Measurements from ENCODE around the gene SYMPK.
"Not testable (repeated sequence)": the region's sequence is repeated elsewhere in the genome, so short reads cannot be mapped to it uniquely, and the experiment has no call there.

Gene SYMPK

DNA sequence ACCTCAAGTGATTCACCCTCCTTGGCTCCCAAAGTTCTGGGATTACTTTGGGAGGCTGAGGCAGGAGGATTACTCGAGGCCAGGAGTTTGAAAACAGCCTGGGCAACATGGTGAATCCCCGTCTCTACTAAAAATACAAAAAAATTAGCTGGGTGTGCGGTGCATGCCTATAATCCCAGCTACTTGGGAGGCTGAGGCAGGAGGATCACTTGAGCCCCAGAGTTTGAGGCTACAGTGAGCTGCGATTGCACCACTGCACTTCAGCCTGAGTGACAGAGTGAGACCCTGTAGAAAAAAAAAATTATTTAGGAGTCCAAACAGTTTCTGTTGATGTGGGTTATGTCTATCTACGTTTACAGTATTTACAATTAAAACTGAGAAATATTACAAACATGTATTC is 7.9 kb upstream of the SYMPK start:
- in situ Hi-C loops (cut with MboI; ENCODE audit: low sequenced_read_pairs) = no loop called here

DNA sequence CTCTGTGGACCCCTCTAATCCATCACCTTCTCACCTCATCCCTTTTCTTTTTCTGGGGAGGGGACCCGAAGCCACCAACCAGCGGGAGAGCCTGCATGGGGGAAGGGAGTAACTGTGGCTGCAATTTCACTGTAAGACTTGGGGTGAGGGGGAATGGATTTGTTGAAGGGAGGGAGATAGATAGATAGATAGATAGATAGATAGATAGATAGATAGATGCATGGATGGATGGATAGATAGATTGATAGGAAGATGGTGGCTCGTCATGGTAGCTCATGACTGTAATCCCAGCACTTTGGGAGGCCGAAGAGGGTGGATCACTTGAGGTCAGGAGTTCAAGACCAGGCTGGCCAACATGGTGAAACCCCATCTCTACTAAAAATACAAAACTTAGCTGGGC is 4.3 kb upstream of the SYMPK start:
- in situ Hi-C loops (cut with MboI; ENCODE audit: low sequenced_read_pairs) = not testable (repeated sequence)

DNA sequence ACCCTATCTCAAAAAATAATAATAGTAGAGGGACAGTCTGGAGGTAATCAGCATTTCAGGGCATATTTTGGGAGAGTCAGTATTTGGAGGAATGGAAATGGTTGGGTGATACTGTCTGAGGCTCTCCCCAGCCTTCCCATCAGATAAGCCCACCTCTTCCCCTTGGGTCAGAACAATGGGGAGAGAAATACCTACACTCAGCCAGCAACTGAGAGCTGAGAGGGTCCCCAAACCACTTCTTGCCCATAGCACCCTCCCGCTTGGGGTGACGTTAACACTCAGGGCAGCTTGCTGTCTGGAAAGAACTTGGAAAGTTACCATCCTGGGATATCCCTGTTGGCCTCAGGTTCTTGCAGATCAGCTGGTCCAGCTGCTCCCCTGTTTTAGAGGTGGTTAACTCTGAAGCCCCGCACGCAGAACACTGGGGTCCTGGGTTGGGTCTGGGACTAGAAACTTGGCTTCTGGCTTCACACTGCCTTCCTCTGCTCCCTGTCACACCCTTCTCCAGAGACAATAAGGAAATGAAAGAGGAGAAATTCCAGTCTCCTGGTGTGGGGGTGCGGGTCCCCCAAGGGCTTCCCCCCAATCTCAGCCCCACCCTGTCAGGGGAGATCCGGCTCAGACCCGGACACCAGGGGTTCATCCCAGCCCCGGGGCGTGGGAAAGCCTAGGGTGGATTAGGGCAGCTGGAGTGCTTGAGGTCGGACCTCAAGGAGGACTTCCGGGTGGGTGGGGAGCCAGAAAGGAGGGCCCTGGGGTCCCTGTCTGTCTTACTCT is 3.6 kb upstream of the SYMPK start:
- in situ Hi-C loops (cut with MboI; ENCODE audit: low sequenced_read_pairs) = no loop called here

DNA sequence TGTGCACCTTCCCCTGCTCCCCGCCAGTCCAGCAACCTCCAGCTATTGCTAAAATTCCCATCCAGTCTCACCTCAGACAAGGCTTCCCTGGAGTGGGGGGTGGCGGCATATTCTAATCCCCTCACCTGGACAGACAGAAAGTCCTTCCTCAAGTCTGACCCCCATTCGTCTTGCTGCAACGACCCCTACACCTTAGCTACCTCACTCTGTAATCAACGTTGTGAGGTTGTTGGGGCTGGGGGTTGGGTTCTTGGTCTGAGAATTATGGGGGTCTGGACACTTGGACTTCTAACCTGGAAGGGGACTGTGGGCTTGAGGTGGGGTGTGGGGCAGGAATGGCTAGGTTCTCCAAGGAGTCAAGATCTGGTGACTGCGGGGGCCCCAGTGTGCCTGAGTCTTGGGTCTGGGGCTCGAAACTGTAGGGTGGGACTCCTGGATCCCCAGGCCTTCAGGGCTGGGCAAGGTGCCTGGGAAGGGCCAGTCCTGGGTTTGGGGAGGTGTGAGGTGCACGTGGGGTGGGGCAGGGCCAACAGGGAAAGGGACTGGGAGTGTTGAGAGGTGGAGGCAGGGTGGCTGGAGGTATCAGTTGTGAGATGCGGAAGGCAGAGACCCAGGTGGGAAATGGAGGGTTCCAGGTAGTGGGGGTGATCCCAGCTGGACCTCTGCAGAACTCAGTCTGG is 2.5 kb upstream of the SYMPK start:
- in situ Hi-C loops (cut with MboI; ENCODE audit: low sequenced_read_pairs) = no loop called here

DNA sequence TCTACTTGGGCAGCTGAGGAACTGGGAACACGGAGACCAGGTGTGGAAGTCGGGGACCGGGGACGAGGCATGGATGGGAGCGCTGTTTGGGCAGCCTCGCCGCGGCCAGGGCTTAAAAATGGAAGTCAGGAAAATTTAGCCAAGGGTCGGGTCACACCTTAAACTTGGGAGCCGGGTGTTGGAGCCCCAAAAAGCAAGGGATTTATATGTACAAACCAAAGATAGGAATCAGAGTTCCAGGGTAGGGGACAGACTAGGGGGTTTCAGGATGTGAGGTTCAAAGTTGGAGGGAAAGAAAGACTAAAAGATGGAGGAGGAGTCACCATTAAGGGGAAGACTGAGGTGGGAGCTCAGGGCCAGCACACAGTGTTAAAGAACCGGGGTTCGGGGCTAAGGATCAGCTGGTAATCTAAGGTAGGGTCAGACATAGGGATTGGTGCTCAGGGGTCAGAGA is 1.7 kb upstream of the SYMPK start:
- in situ Hi-C loops (cut with MboI; ENCODE audit: low sequenced_read_pairs) = no loop called here

DNA sequence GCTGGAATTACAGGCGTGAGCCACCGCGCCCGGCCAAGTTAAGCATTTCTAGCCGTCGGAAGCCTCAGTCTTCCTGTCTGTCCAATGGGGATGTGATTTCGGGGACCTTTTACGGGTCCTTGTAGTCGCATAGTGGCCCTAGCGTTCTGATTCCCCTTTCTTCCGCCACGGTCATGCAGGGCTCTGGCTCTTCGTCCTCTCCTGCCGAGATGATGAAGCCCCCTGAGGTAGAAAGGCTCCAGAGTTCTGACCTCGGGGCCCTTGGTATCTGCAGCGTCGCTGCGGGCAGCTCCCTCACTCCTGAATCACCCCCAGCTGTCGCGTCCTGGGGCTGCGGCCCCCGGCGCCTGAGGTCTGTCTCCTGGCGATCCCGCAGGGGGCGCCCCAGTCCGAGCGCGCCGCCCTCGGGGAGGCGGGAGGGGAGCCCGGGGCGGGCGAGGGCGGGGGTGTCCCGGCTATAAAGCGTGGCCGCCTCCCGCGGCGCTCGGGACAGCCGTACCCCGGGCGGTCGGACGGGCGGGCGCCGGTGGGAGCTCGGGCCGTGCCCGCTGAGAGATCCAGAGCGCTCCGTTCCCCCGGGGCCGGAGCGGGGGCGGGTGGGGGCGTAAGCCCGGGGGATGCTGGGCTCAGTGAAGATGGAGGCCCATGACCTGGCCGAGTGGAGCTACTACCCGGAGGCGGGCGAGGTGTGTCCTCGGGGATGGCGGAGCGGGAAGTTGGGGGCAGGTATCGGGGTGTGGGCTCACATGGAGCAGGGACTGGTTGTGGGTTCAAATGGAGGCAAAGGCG is 1.1 kb upstream of the SYMPK start, which contains the start of gene FOXA3:
Gene FOXA3, plus strand, starts transcription at position 487 of the 789 bp plus-strand sequence. Its CDS starts 131 bp downstream, at position 618.
- in situ Hi-C loops (cut with MboI; ENCODE audit: low sequenced_read_pairs) = no loop called here

DNA sequence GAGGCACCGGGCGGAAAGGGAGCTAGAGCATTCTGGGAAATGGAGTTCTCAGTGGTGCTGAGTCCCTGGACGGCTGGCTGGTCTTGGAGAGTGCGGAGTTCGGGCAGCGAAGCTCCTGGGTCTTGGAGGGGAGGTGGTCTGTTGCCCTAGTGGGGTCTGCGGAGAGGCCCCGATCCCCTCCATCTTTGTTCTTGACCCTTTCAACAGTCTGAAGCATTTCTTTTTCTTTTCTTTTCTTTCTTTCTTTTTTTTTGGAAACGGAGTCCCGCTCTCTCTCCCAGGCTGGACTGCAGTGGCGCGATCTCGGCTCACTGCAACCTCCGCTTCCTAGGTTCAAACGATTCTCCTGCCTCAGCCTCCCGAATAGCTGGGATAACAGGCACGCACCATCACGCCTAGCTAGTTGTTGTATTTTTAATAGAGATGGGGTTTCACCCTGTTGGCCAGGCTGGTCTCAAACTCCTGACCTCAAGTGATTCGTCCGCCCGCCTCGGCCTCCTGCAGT is 440 bp upstream of the SYMPK start:
- in situ Hi-C loops (cut with MboI; ENCODE audit: low sequenced_read_pairs) = no loop called here

DNA sequence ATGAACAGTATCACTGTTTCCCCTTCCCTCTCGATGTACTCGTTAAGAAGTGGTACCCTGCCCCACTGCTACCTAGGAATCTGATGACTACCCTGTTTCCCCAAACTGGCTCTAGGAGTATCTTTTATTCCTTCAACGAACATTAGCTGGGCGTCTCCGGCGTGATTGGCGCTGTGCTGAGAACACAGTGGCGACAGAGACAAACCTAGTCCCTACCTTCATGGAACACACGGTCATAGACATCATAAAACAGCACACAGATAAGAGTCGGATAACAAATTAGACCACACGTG is 730 bp downstream of the SYMPK start:
- in situ Hi-C loops (cut with MboI; ENCODE audit: low sequenced_read_pairs) = no loop called here

DNA sequence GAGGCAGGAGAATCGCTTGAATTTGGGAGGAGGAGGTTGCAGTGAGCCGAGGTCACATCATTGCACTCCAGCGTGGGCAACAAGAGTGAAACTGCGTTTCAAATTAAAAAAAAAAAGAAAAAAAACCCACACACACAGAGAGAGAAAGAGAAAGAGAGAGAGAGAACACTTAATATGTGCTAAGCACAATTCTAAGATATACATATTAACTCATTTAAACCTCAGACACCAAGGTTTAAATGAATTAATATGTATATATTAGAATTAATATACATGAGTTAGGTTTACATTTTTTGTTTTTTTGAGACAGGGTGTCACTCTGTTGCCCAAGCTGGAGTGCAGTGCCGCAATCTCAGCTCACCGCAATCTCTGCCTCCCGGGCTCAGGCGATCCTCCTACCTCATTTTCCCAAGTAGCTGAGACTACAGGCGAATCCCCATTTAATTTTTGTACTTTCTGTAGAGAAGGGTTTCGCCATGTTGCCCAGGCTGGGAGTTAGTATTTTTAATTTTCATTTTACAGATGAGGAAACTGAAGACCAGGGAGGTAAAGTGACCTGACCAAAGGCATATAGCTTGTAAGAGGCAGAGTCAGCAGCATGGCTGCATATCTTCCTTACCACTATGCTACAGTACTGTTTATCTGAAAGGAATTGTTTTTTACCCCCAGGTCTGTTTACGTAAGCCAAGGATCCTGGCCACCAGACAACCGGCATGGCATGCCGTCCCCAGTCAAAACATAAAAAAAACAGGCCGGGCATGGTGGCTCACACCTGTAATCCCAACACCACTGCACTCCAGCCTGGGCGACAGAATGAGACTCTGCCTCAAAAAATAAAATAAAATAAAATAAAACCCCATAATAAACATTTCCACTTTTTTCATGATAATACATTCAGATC is 2.3 kb downstream of the SYMPK start:
- in situ Hi-C loops (cut with MboI; ENCODE audit: low sequenced_read_pairs) = no loop called here

DNA sequence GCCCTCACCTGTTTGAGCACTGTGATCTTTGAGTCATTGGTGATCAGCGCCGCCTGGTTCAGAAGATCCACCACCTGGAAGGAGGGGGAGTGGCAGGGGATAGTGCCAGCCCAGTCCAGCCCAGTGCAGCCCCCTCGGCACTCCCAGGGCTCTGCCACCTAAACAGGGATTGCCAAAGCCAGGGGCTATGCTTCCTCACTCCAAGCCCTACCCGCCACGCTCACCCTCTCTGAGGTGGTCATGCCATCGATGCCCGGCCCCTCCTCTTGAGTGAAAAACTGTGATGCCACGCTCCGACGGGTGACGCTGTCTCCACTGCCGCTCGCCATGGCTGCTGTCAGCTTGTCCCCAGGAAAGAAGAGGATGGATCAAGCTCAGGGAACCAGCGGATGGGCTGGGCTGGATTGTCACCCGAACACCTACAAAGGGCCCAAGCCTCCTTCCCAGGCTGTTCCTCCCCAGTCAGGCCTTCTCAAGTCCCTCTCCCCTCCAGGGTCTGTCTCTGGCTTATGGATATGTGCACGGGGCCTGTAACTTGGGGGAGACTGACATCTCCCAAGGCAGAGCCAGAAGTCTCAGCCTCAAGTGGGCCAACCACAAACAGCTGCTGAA is 8.7 kb downstream of the SYMPK start:
- in situ Hi-C loops (cut with MboI; ENCODE audit: low sequenced_read_pairs) = no loop called here

DNA sequence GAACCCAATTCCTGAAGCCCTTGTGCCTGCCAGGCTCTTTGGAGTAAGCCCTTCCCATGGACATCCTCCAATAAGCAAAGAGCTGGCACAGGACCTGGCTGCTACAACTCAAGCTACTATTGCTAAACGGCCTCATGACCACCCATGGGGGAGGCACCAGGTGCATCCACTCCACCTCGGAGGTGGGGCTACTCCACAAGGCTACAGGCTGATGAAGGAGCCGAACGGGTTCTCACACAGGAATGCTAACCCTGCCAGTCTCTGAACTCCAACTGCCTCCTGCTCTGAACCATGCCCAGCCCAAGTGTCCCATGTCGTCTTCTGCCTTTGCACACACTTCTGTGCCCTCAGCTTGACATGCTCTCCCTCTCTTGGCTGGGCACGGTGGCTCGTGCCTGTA is 10.0 kb downstream of the SYMPK start:
- in situ Hi-C loops (cut with MboI; ENCODE audit: low sequenced_read_pairs) = no loop called here

DNA sequence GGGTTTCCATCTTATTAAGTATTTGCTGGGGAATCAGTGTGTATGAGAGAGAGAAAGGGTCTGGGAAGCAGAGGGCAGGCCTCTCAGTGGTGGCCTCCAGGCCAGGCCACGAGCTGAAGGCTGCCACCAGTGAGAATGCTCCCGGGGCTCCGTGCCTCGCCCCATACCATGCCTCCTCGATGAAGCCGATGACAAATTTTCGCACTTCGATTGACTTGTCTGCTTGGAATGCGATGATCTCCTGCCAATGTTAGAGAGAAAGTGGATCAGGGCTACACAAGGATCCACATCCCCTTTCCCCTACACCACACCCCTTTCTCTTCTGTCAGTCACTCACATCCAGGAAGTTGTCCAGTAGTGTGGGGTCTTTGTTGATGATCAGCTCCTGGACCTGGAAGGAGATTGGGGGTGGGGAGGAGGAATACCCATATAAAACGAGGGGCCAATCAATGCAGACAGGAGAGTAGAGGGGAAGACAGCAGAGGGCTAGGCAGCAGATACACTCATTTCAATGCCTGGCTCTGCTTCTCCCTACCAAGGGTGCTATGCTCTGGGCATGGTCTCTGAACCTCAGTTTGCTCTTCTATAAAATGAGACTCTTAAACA is 10.7 kb downstream of the SYMPK start:
- in situ Hi-C loops (cut with MboI; ENCODE audit: low sequenced_read_pairs) = no loop called here

DNA sequence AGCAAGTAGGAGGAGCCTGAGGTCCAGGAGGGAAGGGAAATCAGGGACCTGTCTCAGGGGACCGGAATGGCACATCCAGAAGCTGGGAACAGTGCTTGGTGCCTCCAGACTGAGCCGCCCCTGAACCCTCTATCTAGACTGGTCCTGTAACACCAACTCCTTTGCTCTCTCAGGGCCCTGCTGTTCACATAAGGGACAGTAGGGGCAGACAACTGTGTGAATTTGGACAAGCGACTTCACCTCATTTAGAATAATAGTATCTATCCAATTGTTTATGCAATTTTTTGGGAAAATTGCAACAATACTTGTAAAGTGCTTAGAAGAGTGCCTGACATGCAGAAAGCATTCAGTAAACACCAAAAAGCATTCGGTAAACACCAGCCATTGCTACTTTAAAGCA is 14.0 kb downstream of the SYMPK start:
- in situ Hi-C loops (cut with MboI; ENCODE audit: low sequenced_read_pairs) = no loop called here

DNA sequence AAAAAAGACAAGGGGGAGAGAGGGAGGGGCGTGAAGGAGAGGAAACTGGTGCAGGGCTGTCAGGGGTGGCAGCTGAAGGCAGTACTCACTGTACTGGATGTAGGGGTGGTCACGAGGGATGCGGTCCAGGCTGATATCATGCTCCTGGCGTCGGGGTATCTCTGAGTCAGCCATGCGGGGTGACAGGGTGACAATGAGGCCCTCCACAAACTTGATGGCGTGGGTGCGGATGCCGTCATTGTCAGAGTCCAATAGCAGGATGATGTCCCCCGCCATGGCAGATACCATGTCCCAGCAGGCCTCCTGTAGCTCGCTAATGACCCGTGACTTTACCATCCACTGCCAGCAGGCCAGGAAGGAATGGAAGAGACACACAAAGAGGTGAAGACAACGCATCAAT is 15.3 kb downstream of the SYMPK start:
- in situ Hi-C loops (cut with MboI; ENCODE audit: low sequenced_read_pairs) = no loop called here

DNA sequence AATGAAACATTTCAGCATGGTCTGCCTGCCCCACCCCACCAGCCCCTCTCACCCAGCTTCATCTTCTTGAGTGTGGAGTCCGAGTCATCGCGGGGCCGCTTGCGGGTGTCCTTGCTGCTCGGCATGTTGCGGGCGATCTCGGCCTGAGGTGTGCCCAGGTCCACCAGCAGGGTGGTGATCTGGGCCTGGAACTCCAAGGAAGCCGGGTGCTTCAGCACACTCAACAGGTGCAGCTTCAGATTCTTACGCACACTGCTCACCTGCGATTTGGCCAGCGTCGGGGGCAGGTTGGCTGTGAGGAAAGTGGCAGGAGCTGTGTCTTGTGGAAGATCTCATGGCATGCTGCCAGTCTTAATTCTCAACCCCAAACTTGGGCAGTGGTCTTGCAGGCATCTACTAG is 20.7 kb downstream of the SYMPK start:
- in situ Hi-C loops (cut with MboI; ENCODE audit: low sequenced_read_pairs) = no loop called here

DNA sequence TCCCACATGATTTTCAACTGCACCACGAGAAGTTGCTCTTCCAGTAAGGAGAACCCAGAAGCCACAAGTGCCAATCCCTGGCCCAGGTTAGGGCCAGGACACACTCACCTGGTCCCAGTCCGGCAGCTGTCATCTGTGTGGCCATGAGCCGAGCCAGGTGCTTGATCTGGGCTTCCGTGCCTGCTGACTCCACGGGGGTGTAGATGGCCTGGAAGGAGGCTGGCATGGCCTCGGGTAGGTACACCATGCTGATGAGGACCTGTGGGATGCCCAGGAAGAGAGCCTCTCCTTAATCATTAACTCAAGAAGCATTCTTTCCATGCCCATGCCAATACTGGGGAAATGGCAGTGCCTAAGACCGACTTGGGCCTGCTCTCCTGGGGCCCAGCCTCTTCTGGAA is 28.0 kb downstream of the SYMPK start:
- in situ Hi-C loops (cut with MboI; ENCODE audit: low sequenced_read_pairs) = no loop called here

DNA sequence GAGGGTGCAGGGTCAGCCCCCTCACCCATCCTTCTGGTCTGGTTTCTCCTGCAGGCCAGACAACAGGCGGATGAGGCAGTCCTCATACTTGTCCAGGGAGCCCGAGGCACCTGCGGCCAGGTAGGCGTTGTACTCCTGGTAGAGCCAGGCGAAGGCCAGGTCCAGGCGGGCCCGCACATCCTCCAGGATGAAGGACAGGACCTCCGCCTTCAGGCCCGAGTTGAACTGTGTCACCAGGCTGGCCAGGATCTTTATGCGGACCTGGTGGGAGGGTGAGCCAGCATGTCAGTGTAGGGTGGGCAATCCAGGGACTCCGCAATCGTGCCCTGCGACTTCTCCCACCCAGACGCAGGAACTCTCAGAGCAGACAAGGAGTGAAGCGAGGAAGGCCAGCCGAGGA is 34.0 kb downstream of the SYMPK start:
- in situ Hi-C loops (cut with MboI; ENCODE audit: low sequenced_read_pairs) = no loop called here

DNA sequence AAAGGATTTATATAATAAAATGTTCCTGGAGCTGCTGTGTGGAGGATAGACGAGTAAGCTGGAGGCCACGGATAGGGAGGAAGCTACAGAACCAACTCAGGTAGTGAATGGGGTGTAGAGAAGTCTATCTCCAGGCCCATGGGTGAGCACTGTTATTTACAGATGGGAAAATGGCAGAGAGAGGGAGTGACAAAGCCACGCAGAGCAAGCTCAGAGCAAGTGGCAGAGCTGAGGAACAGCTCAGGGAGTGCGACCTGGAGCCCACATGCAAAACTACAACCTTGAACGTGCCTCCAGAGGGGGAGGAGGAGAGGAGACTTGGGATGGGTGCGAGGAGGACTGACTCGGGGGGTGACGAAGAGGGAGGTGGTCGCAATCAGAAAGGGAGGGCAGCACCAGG is 34.4 kb downstream of the SYMPK start:
- in situ Hi-C loops (cut with MboI; ENCODE audit: low sequenced_read_pairs) = no loop called here

DNA sequence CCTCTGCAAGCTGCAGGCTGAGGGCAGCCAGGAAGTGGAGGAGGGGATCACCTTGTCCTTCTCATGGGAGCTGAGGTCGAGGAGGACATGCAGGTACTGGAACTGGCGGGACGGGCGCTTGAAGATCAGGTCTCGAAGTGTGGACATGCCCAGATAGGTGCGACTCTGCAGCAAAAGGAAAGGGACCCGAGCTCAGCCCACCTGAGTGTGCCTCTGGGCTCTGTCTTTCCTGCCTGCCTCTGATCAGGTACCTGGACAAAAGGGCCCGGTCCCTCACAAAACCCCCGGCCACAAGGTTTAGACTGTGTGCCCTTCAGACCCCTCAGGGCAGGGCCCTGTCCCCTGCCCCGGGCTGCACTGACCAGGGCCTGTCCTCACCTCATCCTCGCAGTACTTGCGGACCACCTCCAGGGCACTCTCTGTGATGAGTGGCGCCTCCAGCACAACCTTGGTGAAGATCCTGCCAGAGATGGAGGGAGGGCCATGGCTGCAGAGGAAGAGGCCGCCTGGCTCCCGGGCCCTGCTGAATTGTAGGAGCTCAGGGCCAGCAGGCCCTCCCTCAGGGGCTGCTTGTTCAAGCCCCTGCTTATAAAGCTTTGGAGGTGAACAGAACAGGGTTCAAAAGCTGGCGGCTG is 35.4 kb downstream of the SYMPK start:
- in situ Hi-C loops (cut with MboI; ENCODE audit: low sequenced_read_pairs) = no loop called here

All from HL-60/S4 (cell line).